Measurements from ENCODE around the gene ZSCAN31.

The ZSCAN31 gene

GRCh38 chr6:28336284-28337120 lies 554 bp upstream of the ZSCAN31 start:
- POLR2A ChIA-PET (ENCODE audit: low non-redundant PET): interaction anchor here (0.5 to 1.1 kb wide), 2 partner anchors 19 to 446 kb away, joined by 7 to 15 read pairs; a partner anchor contains a TSS
- no peak for DNase-seq (ENCODE audit: low spot score)
- CTCF ChIA-PET: interaction anchor here (0.6 to 1.0 kb wide), 2 partner anchors 19 to 1741 kb away, joined by 4 read pairs; no protein-coding TSS in a partner anchor
- H3K27ac ChIP-seq: peak overlapping the region; percentile 89
- no peak for TF ChIP-seq CTCF (conservative IDR thresholded peaks at IDR 0.05; ENCODE audit: low read depth)

- TF ChIP-seq CTCF (conservative IDR thresholded peaks at IDR 0.05; ENCODE audit: low read depth): no peak
- CTCF ChIA-PET: no interaction called here
- no peak for DNase-seq (ENCODE audit: low spot score)
- POLR2A ChIA-PET (ENCODE audit: low non-redundant PET): interaction anchor here (1.0 kb wide), 1 partner anchor 231 kb away, joined by 3 read pairs; no protein-coding TSS in a partner anchor
- peak overlapping the region; percentile 89 for H3K27ac ChIP-seq
These were observed 846 bp downstream of the ZSCAN31 start for GRCh38 chr6:28335040-28335563.

GRCh38 chr6:28334286-28335039 lies 1.5 kb downstream of the ZSCAN31 start:
- POLR2A ChIA-PET (ENCODE audit: low non-redundant PET): interaction anchor here (1.0 kb wide), 1 partner anchor 230 kb away, joined by 3 read pairs; no protein-coding TSS in a partner anchor
- no peak for TF ChIP-seq CTCF (conservative IDR thresholded peaks at IDR 0.05; ENCODE audit: low read depth)
- CTCF ChIA-PET: no interaction called here
- DNase-seq (ENCODE audit: low spot score): no peak
- H3K27ac ChIP-seq: peak overlapping the region; percentile 89

- no peak for TF ChIP-seq CTCF (conservative IDR thresholded peaks at IDR 0.05; ENCODE audit: low read depth)
- POLR2A ChIA-PET (ENCODE audit: low non-redundant PET): interaction anchor here (0.7 kb wide), 1 partner anchor 8 kb away, joined by 3 read pairs; no protein-coding TSS in a partner anchor
- no peak for DNase-seq (ENCODE audit: low spot score)
- no peak overlapping the region for H3K27ac ChIP-seq
- CTCF ChIA-PET: no interaction called here
These were observed 2.3 kb downstream of the ZSCAN31 start for GRCh38 chr6:28333599-28334018.

GRCh38 chr6:28333047-28333446 lies 2.9 kb downstream of the ZSCAN31 start:
- TF ChIP-seq CTCF (conservative IDR thresholded peaks at IDR 0.05; ENCODE audit: low read depth): no peak
- POLR2A ChIA-PET (ENCODE audit: low non-redundant PET): interaction anchor here (0.7 kb wide), 1 partner anchor 8 kb away, joined by 3 read pairs; no protein-coding TSS in a partner anchor
- DNase-seq (ENCODE audit: low spot score): no peak
- no peak overlapping the region for H3K27ac ChIP-seq
- CTCF ChIA-PET: no interaction called here

GRCh38 chr6:28330041-28330440 lies 5.9 kb downstream of the ZSCAN31 start:
- POLR2A ChIA-PET (ENCODE audit: low non-redundant PET): no interaction called here
- no peak for DNase-seq (ENCODE audit: low spot score)
- no peak overlapping the region for H3K27ac ChIP-seq
- no peak for TF ChIP-seq CTCF (conservative IDR thresholded peaks at IDR 0.05; ENCODE audit: low read depth)
- CTCF ChIA-PET: no interaction called here
